Measurements from ENCODE around the gene COL27A1.

- no peak for TF ChIP-seq CTCF (conservative IDR thresholded peaks at IDR 0.05; ENCODE audit: low read length)
- no peak for TF ChIP-seq EZH2phosphoT487 (IDR thresholded peaks at IDR 0.05; ENCODE audit: borderline replicate concordance, low read depth, low read length)
Observed at GRCh38 chr9:114146735-114147134, 8.6 kb upstream of the COL27A1 start.
